MM.1S (cell line): ENCODE results near the gene KIAA0513.

Experiments
- DNase-seq: peaks from one replicate; pipeline ENCODE4 v3.0.0-alpha.2; 2015
- H2AFZ ChIP-seq: fragments of 300-600 bp; sonication (generic); 2 replicates; pipeline ENCODE4 v1.6.0; 2016; ENCODE audit warnings: antibody characterized with exemption, low read length
- H3F3A ChIP-seq: fragments of 300-600 bp; sonication (generic); 2 replicates; pipeline ENCODE4 v1.6.1; 2016; ENCODE audit warnings: mild to moderate bottlenecking, antibody characterized with exemption, low read length, moderate library complexity, mixed read lengths; ENCODE audit not compliant: insufficient read depth
- H3K27ac ChIP-seq: fragments of 300-600 bp; sonication (generic); 2 replicates; pipeline ENCODE4 v1.5.1; 2016; ENCODE audit warnings: mild to moderate bottlenecking, low read length
- H3K27me3 ChIP-seq: fragments of 300-600 bp; sonication (generic); replicated peaks from 2 replicates; pipeline ENCODE4 v1.6.0; 2016; ENCODE audit warnings: low read length; ENCODE audit not compliant: insufficient read depth
- H3K36me3 ChIP-seq: fragments of 300-600 bp; sonication (generic); replicated peaks from 2 replicates; pipeline ENCODE4 v1.6.1; 2016; ENCODE audit warnings: mild to moderate bottlenecking, low read length, mixed read lengths; ENCODE audit not compliant: insufficient read depth
- H3K4me1 ChIP-seq: fragments of 300-600 bp; sonication (generic); 2 replicates; pipeline ENCODE4 v1.6.1; 2016; ENCODE audit warnings: low read length, mixed read lengths
- H3K4me2 ChIP-seq: fragments of 300-600 bp; sonication (generic); 2 replicates; pipeline ENCODE4 v1.6.0; 2016; ENCODE audit warnings: low read depth, low read length
- H3K4me3 ChIP-seq: fragments of 300-600 bp; sonication (generic); 2 replicates; pipeline ENCODE4 v1.5.1; 2016; ENCODE audit warnings: low read length, mixed read lengths
- H3K79me2 ChIP-seq: fragments of 300-600 bp; sonication (generic); 2 replicates; pipeline ENCODE4 v1.6.1; 2016; ENCODE audit warnings: mixed run types, low read length, mixed read lengths
- H3K9ac ChIP-seq: fragments of 300-600 bp; sonication (generic); 2 replicates; pipeline ENCODE4 v1.6.1; 2016; ENCODE audit warnings: low read length, mixed read lengths
- H3K9me2 ChIP-seq: fragments of 300-600 bp; sonication (generic); replicated peaks from 2 replicates; pipeline ENCODE4 v1.6.1; 2016; ENCODE audit warnings: mild to moderate bottlenecking, low read length, mixed read lengths; ENCODE audit not compliant: insufficient read depth
- H3K9me3 ChIP-seq: fragments of 300-600 bp; sonication (generic); replicated peaks from 2 replicates; pipeline ENCODE4 v1.6.1; 2016; ENCODE audit warnings: mild to moderate bottlenecking, low read length, mixed read lengths; ENCODE audit not compliant: insufficient read depth
- H4K20me1 ChIP-seq: fragments of 300-600 bp; sonication (generic); 2 replicates; pipeline ENCODE4 v1.6.1; 2016; ENCODE audit warnings: mild to moderate bottlenecking, low read length, moderate library complexity, mixed read lengths; ENCODE audit not compliant: insufficient read depth
- CTCF ChIP-seq: fragments of 300-600 bp; sonication (generic); IDR thresholded peaks from 2 replicates; pipeline ENCODE4 v1.5.1; 2016; ENCODE audit warnings: antibody characterized with exemption, low read length, mixed read lengths
- EZH2 ChIP-seq: fragments of 300-600 bp; sonication (generic); optimal IDR thresholded peaks from 2 replicates; pipeline ENCODE3; 2017; ENCODE audit warnings: low read depth, mild to moderate bottlenecking, antibody characterized with exemption, low read length, mixed read lengths
- EZH2phosphoT487 ChIP-seq: fragments of 300-600 bp; sonication (generic); IDR thresholded peaks from 2 replicates; pipeline ENCODE4 v1.6.1; 2018; ENCODE audit warnings: antibody characterized with exemption, low read length

KIAA0513 gene

GRCh38 chr16:85002608-85003007 is 25.0 kb upstream of the KIAA0513 start:
- no peak overlapping the region for H3K4me3 ChIP-seq
- no peaks in the 10 kb centered on the region for H3K9me3 ChIP-seq
- H3K4me1 ChIP-seq = no peaks in the 10 kb centered on the region
- no peak overlapping the region for H2AFZ ChIP-seq
- no peaks in the 10 kb centered on the region for H3K9me2 ChIP-seq
- H3K27ac ChIP-seq = no peak overlapping the region
- H4K20me1 ChIP-seq = no peaks in the 10 kb centered on the region
- no peak overlapping the region for H3K9ac ChIP-seq
- H3K27me3 ChIP-seq = no peaks in the 10 kb centered on the region
- H3K79me2 ChIP-seq = peaks cover 45% of the 10 kb centered on the region
- H3K4me2 ChIP-seq = no peak overlapping the region
- H3F3A ChIP-seq = no peaks in the 10 kb centered on the region
- TF ChIP-seq EZH2 = no peak
- no peak for TF ChIP-seq CTCF
- no peak for TF ChIP-seq EZH2phosphoT487
- no peak for DNase-seq
- H3K36me3 ChIP-seq = no peaks in the 10 kb centered on the region

- Histone ChIP-seq H4K20me1 (no peaks in the 10 kb centered on the region), H3K4me1 (no peaks in the 10 kb centered on the region), H3K79me2 (peaks cover 45% of the 10 kb centered on the region), H3K4me2 (no peak overlapping the region), H3F3A (no peaks in the 10 kb centered on the region), H3K27me3 (no peaks in the 10 kb centered on the region), H2AFZ (no peak overlapping the region), H3K4me3 (no peak overlapping the region), H3K9me2 (no peaks in the 10 kb centered on the region), H3K9me3 (no peaks in the 10 kb centered on the region), H3K9ac (no peak overlapping the region), H3K36me3 (no peaks in the 10 kb centered on the region), H3K27ac (no peak overlapping the region)
- TF ChIP-seq EZH2 (no peak), CTCF (no peak)
- no peak for DNase-seq
These were observed 24.5 kb upstream of the KIAA0513 start for GRCh38 chr16:85003076-85003475.

- Histone ChIP-seq H4K20me1 (no peaks in the 10 kb centered on the region), H3K4me1 (no peaks in the 10 kb centered on the region)
These were observed 23.6 kb upstream of the KIAA0513 start for GRCh38 chr16:85003725-85004586.

More at GRCh38 chr16:85003725-85004586, 23.6 kb upstream of the KIAA0513 start:
- H3K27me3 ChIP-seq = no peaks in the 10 kb centered on the region
- no peak overlapping the region for H3K9ac ChIP-seq
- TF ChIP-seq EZH2 (no peak), EZH2phosphoT487 (no peak), CTCF (no peak)
- H3K9me2 ChIP-seq = no peaks in the 10 kb centered on the region
- DNase-seq = no peak
- no peak overlapping the region for H3K4me3 ChIP-seq
- no peak overlapping the region for H2AFZ ChIP-seq
- H3K79me2 ChIP-seq = peaks cover 50% of the 10 kb centered on the region
- H3K4me2 ChIP-seq = no peak overlapping the region
- H3K9me3 ChIP-seq = no peaks in the 10 kb centered on the region
- no peaks in the 10 kb centered on the region for H3F3A ChIP-seq
- no peak overlapping the region for H3K27ac ChIP-seq
- no peaks in the 10 kb centered on the region for H3K36me3 ChIP-seq
